ENCODE results near the gene SFTPA1. TPM values are rescaled to one million over a fixed set of nuclear protein-coding genes. Genes with fewer than 3 reads are reported as not detected.

SFTPA1 gene
- total and polyA plus RNA-seq, 2 experiments from 2014 or later, result not detected

DNA sequence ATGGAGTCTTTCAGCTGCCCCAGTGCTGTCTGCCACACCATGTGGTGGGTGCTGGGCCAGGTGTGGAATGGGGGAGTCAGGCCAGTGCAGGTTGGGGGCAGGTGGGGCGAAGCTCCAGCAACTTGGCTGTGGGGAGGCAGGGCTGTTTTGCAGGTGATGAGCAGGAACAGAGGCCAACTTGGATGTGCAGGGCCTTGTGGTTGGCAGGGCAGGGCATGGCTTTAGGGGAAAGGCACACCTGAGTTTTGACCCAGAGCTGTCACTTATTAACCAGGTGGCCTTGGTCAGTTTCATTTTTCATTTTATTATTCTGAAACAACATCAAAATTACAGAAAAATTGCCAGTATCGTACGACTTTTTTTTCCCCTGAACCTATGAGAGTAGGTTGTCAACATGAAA, 49.5 kb upstream of the SFTPA1 start:
- no peak overlapping the region for H3K4me3 Mint-ChIP-seq
- Histone ChIP-seq H3K79me2 (replicated peaks; ENCODE audit: insufficient read depth) (no peaks in the 10 kb centered on the region), H3K4me2 (no peak overlapping the region), H3K27ac (ENCODE audit: low read depth) (no peak overlapping the region), H3F3A (replicated peaks; ENCODE audit: low read depth) (no peaks in the 10 kb centered on the region), H3K9me2 (ENCODE audit: insufficient read depth) (no peaks in the 10 kb centered on the region), H3K27me3 (ENCODE audit: insufficient read depth) (peaks cover 15% of the 10 kb centered on the region), H2AFZ (no peak overlapping the region), H3K4me3 (no peak overlapping the region), H3K4me1 (ENCODE audit: insufficient read depth) (peaks cover 4% of the 10 kb centered on the region), H3K36me3 (ENCODE audit: insufficient read depth) (no peaks in the 10 kb centered on the region), H4K20me1 (replicated peaks; ENCODE audit: insufficient read depth) (no peaks in the 10 kb centered on the region)
- no peaks in the 10 kb centered on the region for H3K36me3 Mint-ChIP-seq (ENCODE audit: low read depth)
- ATAC-seq, result no peak
- no peak for DNase-seq (ENCODE audit: low spot score)
- H3K27ac Mint-ChIP-seq, result no peak overlapping the region
- TF ChIP-seq NANOG (IDR thresholded peaks at IDR 0.05; ENCODE audit: borderline replicate concordance) (no peak), EZH2phosphoT487 (IDR thresholded peaks at IDR 0.05; ENCODE audit: unreplicated experiment) (no peak), STAT1 (IDR thresholded peaks at IDR 0.05; ENCODE audit: unreplicated experiment) (no peak), ZNF114 (CRISPR knock-in tag; IDR thresholded peaks at IDR 0.05) (no peak), CREB1 (CRISPR knock-in tag; IDR thresholded peaks at IDR 0.05; ENCODE audit: low read depth) (no peak), JUNB (IDR thresholded peaks at IDR 0.05; ENCODE audit: unreplicated experiment) (no peak), EZH2 (IDR thresholded peaks at IDR 0.05; ENCODE audit: low read depth, unreplicated experiment) (no peak), POLR2AphosphoS5 (IDR thresholded peaks at IDR 0.05; ENCODE audit: low read depth) (no peak)
- TF ChIP-seq, protein P1, sequence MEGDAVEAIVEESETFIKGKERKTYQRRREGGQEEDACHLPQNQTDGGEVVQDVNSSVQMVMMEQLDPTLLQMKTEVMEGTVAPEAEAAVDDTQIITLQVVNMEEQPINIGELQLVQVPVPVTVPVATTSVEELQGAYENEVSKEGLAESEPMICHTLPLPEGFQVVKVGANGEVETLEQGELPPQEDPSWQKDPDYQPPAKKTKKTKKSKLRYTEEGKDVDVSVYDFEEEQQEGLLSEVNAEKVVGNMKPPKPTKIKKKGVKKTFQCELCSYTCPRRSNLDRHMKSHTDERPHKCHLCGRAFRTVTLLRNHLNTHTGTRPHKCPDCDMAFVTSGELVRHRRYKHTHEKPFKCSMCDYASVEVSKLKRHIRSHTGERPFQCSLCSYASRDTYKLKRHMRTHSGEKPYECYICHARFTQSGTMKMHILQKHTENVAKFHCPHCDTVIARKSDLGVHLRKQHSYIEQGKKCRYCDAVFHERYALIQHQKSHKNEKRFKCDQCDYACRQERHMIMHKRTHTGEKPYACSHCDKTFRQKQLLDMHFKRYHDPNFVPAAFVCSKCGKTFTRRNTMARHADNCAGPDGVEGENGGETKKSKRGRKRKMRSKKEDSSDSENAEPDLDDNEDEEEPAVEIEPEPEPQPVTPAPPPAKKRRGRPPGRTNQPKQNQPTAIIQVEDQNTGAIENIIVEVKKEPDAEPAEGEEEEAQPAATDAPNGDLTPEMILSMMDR (conservative IDR thresholded peaks at IDR 0.05; ENCODE audit: low read depth in 2 of 2), result no peak
- TF ChIP-seq, protein P2, sequence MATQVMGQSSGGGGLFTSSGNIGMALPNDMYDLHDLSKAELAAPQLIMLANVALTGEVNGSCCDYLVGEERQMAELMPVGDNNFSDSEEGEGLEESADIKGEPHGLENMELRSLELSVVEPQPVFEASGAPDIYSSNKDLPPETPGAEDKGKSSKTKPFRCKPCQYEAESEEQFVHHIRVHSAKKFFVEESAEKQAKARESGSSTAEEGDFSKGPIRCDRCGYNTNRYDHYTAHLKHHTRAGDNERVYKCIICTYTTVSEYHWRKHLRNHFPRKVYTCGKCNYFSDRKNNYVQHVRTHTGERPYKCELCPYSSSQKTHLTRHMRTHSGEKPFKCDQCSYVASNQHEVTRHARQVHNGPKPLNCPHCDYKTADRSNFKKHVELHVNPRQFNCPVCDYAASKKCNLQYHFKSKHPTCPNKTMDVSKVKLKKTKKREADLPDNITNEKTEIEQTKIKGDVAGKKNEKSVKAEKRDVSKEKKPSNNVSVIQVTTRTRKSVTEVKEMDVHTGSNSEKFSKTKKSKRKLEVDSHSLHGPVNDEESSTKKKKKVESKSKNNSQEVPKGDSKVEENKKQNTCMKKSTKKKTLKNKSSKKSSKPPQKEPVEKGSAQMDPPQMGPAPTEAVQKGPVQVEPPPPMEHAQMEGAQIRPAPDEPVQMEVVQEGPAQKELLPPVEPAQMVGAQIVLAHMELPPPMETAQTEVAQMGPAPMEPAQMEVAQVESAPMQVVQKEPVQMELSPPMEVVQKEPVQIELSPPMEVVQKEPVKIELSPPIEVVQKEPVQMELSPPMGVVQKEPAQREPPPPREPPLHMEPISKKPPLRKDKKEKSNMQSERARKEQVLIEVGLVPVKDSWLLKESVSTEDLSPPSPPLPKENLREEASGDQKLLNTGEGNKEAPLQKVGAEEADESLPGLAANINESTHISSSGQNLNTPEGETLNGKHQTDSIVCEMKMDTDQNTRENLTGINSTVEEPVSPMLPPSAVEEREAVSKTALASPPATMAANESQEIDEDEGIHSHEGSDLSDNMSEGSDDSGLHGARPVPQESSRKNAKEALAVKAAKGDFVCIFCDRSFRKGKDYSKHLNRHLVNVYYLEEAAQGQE (IDR thresholded peaks at IDR 0.05; ENCODE audit: unreplicated experiment), result no peak
- TF ChIP-seq, protein P3, sequence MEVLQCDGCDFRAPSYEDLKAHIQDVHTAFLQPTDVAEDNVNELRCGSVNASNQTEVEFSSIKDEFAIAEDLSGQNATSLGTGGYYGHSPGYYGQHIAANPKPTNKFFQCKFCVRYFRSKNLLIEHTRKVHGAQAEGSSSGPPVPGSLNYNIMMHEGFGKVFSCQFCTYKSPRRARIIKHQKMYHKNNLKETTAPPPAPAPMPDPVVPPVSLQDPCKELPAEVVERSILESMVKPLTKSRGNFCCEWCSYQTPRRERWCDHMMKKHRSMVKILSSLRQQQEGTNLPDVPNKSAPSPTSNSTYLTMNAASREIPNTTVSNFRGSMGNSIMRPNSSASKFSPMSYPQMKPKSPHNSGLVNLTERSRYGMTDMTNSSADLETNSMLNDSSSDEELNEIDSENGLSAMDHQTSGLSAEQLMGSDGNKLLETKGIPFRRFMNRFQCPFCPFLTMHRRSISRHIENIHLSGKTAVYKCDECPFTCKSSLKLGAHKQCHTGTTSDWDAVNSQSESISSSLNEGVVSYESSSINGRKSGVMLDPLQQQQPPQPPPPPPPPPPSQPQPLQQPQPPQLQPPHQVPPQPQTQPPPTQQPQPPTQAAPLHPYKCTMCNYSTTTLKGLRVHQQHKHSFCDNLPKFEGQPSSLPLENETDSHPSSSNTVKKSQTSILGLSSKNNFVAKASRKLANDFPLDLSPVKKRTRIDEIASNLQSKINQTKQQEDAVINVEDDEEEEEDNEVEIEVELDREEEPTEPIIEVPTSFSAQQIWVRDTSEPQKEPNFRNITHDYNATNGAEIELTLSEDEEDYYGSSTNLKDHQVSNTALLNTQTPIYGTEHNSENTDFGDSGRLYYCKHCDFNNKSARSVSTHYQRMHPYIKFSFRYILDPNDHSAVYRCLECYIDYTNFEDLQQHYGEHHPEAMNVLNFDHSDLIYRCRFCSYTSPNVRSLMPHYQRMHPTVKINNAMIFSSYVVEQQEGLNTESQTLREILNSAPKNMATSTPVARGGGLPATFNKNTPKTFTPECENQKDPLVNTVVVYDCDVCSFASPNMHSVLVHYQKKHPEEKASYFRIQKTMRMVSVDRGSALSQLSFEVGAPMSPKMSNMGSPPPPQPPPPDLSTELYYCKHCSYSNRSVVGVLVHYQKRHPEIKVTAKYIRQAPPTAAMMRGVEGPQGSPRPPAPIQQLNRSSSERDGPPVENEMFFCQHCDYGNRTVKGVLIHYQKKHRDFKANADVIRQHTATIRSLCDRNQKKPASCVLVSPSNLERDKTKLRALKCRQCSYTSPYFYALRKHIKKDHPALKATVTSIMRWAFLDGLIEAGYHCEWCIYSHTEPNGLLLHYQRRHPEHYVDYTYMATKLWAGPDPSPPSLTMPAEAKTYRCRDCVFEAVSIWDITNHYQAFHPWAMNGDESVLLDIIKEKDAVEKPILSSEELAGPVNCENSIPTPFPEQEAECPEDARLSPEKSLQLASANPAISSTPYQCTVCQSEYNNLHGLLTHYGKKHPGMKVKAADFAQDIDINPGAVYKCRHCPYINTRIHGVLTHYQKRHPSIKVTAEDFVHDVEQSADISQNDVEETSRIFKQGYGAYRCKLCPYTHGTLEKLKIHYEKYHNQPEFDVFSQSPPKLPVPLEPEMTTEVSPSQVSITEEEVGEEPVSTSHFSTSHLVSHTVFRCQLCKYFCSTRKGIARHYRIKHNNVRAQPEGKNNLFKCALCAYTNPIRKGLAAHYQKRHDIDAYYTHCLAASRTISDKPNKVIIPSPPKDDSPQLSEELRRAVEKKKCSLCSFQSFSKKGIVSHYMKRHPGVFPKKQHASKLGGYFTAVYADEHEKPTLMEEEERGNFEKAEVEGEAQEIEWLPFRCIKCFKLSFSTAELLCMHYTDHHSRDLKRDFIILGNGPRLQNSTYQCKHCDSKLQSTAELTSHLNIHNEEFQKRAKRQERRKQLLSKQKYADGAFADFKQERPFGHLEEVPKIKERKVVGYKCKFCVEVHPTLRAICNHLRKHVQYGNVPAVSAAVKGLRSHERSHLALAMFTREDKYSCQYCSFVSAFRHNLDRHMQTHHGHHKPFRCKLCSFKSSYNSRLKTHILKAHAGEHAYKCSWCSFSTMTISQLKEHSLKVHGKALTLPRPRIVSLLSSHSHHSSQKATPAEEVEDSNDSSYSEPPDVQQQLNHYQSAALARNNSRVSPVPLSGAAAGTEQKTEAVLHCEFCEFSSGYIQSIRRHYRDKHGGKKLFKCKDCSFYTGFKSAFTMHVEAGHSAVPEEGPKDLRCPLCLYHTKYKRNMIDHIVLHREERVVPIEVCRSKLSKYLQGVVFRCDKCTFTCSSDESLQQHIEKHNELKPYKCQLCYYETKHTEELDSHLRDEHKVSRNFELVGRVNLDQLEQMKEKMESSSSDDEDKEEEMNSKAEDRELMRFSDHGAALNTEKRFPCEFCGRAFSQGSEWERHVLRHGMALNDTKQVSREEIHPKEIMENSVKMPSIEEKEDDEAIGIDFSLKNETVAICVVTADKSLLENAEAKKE (CRISPR knock-in tag; IDR thresholded peaks at IDR 0.05), result no peak
- peaks cover 9% of the 10 kb centered on the region for H3K4me1 Mint-ChIP-seq
- H3K9me3 Mint-ChIP-seq, result no peaks in the 10 kb centered on the region
- no peaks in the 10 kb centered on the region for H3K27me3 Mint-ChIP-seq (ENCODE audit: insufficient read depth, low read depth, poor library complexity)

Data from GM23338 (cell line).